Fibroblast of mammary gland (primary cell): ENCODE results near the gene UBE2D3.

Experiments used
- DNase-seq: peaks from one replicate; pipeline ENCODE4 v3.0.0-alpha.2; 2010; ENCODE audit warnings: low read depth
- H3K4me3 ChIP-seq: 2 replicates; pipeline ENCODE4 v1.5.1; 2011; ENCODE audit warnings: low read depth, mild to moderate bottlenecking, low read length, moderate library complexity; ENCODE audit not compliant: control insufficient read depth
- CTCF ChIP-seq: conservative IDR thresholded peaks from 2 replicates; pipeline ENCODE4 v1.5.1; 2011; ENCODE audit warnings: low read depth, low read length, inconsistent platforms; ENCODE audit not compliant: control insufficient read depth, insufficient read depth

UBE2D3 gene

GRCh38 chr4:102772738-102773340, 54.5 kb downstream of the UBE2D3 start:
- TF ChIP-seq CTCF, result no peak
- no peak for DNase-seq
- no peak overlapping the region for H3K4me3 ChIP-seq

GRCh38 chr4:102764901-102765300, 62.5 kb downstream of the UBE2D3 start:
- H3K4me3 ChIP-seq, result no peak overlapping the region
- no peak for DNase-seq
- TF ChIP-seq CTCF, result no peak

GRCh38 chr4:102761906-102762305, 65.4 kb downstream of the UBE2D3 start:
- H3K4me3 ChIP-seq, result no peak overlapping the region
- DNase-seq, result no peak
- TF ChIP-seq CTCF, result no peak

GRCh38 chr4:102761296-102761701, 66.1 kb downstream of the UBE2D3 start:
- no peak for TF ChIP-seq CTCF
- H3K4me3 ChIP-seq, result peak overlapping the region; percentile 86
- peak; percentile 17 for DNase-seq

- peak within 1 kb of the TSS; percentile 86 for H3K4me3 ChIP-seq
- peak; percentile 68 for DNase-seq
- no peak for TF ChIP-seq CTCF
Measured at GRCh38 chr4:102760645-102761295, 66.6 kb downstream of the UBE2D3 start, which contains the start of gene MANBA. Gene MANBA (minus strand): TSS chr4:102760968. CDS start chr4:102760894, 74 bp downstream.

- DNase-seq, result peak; percentile 71
- TF ChIP-seq CTCF, result no peak
- peak overlapping the region; percentile 86 for H3K4me3 ChIP-seq
Measured at GRCh38 chr4:102759831-102760644, 67.3 kb downstream of the UBE2D3 start.
